Stimulated activated CD4-positive, alpha-beta T cell treated with anti-CD3 and anti-CD28 coated beads, Interleukin-1b, Interleukin-23, amount 100 ng/mL, for 24 hours (primary cell): ENCODE measurements around the gene LOXL3.
"Not testable (repeated sequence)": the region's sequence is repeated elsewhere in the genome, so short reads cannot be mapped to it uniquely, and the experiment has no call there.

Experiments
- DNase-seq, 4 experiments: peaks; one replicate each; pipeline ENCODE4 v3.0.0-alpha.2; 2020; ENCODE audit warnings: low read depth in 4 of 4, low spot score in 1 of 4

Gene LOXL3

DNA sequence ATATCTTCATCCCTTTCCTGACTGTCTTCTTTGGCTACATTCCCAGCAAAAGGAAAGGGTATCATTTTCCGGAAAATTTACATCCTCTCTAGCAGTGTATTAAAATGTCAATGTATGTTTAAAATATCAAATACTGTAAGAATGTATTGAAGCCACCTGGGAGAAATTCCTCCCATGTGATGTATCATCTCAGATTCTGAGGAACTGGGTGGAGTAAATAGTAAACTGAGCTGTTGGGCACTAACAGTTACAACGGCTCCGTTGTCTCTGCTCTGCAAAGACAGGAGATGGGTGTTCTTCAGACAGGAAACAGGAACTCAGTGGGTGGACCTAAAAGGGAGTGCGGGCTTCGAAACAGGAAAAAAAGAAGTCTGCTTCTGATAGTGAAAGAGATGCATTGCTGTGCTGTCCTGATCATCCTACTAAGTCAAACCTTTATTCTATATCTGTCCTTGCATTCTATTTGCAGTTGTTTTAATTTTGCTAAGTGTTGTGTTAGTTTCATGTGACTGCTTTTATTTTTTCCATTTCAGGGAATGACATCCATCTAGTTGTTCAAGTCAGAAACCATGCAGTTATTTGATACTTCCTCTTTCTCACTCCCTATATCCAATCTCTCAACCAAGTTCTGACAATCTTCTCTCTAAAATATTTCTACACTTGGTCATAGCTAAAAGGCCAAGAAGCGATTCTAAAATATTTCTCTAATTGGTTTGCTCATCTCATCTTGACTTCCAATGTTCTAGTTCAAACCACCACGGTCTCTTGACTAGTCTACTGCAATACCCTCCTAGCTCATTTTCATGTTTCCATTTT lies 20.2 kb upstream of the LOXL3 start:
- DNase-seq: no peak

DNA sequence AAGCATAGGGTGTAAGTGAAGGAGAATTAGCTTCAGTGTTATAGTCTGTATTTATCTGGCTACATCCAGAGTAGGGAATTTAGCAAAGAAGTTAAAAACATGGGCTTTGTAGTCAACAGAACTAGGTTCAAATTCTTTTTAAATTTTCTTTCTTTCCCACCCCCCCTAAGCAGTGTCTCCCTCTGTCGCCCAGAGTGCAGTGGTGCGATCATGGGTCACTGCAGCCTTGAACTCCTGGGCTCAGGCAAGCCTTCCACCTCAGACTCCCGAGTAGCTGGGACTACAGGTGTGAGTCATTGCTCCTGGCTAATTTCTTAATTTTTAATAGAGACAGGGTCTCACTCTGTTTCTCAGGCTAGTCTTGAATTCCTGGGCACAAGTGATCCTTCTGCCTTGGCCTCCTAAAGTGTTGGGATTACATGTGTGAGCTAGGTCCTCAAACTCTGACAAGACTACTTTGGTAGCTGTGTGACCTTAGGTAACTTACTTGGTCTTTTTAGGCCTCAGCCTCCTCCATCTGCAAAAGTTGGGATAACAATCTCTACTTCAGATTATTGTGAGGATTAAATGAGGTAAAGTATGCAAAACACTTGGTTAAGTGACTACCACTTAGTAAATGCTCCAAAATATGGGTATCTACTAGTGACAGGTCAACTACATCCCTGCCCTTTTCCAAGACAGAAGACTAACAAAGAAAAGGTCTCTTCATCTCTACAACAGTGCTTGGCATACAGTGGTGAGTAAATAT lies 18.6 kb upstream of the LOXL3 start:
- DNase-seq: no peak

DNA sequence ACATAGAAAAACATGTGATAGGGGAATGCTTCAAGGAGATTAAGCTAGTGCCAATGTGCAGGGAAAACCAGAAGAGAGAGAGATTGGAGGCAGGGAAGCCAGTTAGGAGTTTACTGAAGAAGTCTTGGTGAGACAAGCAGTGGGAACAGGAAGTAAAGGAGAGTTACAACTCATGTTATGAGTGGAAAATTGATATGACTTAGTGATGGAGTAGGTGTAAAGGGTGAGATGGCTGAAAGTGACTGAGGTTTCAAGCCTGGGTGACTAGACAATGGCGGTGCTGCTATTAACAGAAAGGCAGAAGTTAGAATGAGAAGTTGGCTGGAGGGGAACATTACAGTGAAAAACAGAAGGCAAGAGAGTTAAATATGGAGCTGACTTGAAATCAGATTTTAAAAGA lies 17.3 kb upstream of the LOXL3 start:
- no peak for DNase-seq

DNA sequence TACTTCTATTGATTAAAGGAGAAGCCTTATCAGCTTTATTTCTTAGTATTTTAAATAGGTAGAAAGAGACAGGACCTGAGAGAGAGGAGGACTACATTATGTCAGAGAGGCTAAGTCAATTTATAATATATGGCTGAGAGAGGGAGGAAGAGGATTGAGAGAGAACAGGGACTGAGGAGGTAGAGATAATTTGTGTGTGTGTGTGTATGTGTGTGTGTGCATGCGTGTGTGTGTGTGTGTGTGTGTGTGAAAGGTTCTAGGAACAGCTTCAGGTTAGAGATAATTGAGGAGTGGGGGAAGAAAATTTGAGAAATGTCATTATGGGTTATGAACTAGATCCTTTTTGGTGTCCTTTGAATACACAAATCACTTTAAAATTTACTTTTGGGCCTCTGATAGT lies 15.9 kb upstream of the LOXL3 start:
- DNase-seq: no peak

DNA sequence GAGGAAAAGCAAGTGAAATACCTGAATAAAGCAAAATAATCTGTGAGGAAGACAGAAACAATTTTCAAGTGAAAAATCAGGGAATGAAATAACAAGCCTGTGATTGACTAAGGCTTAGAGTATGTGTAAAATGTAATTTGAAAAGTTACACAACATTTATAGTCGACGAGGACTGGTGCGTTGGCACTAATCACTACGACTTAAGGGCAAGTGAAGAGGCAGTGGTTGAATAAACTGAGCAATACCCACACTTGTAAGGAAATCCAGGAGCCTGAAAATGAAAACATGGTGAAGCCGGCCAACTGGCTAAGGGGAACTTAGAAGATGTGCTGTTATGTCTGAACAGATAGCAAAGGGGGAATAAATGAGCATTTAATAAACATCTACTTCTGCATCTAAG lies 14.1 kb upstream of the LOXL3 start:
- no peak for DNase-seq

DNA sequence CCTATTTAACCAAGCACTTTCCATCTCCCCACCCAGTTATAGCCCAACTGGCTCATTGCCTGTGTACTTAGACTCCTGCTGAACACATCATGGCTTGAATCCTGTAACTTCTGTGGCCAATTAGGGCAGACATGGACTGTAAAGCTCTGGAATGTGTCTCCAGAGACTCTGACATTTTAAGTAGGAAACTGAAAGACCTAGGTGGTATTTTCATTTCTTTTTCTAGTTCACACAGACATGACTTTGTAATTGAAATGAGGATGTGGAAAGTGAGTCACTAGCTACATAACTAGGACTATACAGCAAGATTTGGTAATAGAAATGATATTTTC lies 13.0 kb upstream of the LOXL3 start:
- no peak for DNase-seq

DNA sequence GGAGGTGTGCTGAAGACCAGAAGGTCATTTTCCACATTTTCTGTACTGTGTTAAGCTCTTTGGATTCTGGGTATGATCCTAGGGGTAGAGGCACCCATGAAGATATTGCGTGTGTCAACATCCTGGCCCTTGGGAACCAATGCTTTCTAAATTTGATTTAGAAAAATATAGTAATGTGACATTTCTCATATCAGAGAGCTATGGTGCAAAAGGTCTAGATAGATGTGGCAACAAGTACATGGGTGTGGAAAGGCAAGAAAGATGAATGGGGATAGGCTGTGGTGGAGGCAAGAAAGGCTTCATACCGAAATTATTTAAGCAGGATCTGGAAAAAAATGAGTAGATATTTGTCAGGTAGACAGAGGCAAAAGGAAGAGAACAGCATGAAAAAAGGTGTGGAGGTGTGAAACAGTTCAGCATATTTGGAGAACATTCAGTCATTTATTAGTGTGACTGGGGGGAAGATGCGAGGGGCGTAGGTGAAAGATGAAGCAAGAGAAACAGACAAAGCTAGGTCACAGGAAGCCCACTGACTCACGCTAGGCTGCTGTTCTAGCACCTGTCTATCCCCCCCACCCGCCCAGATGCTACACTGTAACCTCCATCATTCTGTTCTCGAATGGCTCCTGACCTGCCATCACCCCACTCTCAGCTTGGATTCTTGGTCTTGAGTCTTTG lies 12.5 kb upstream of the LOXL3 start:
- DNase-seq: no peak

DNA sequence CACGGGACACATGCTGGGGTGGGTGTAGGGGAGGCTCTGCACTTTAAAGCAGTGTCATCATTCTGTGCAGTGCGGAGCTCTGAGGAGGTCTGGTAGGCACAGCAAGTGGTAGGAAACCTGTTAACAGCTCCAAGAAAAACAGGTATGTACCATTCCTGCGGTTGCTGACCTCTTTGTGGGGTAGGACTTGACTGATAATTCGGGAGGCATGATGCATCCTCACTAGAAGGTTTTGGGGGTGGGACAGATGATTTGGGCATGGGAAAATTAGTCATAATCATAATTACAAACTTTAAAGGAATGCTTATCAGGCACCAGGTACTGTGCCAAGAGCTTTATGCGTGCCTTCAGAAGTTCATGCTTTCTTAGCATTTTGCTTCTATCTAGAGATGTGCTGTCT lies 10.5 kb upstream of the LOXL3 start:
- DNase-seq: no peak

DNA sequence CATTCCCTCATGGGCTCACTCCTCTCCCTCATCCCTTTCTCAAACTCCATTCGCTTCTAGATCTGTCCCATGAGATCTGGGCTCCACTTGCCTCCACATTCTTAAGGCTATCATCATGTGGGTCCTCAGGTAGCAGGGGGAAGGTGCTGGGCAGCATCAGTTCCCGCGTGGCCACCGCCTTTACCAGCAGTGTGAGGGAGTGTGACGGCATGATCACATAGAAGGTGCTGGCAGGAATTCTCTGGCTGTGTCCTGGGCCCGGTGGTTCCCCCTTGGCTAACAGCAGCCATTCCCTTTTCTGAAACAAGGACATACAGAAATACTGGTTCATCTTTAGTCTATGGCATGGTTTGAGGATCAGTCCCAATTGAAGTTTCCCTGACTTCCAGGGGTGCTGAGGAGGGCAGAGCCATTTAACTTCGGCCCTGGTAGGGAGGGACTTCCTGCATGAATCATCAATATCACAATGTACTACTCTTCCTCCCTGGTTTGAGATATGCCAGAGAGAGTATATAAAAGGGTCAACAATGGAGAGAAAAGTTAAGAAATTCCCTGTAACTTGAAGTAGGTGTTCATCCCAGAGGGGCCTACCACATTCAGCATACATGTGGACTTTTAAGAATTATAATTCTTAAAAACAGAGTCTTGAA lies 8.5 kb upstream of the LOXL3 start:
- no peak for DNase-seq

DNA sequence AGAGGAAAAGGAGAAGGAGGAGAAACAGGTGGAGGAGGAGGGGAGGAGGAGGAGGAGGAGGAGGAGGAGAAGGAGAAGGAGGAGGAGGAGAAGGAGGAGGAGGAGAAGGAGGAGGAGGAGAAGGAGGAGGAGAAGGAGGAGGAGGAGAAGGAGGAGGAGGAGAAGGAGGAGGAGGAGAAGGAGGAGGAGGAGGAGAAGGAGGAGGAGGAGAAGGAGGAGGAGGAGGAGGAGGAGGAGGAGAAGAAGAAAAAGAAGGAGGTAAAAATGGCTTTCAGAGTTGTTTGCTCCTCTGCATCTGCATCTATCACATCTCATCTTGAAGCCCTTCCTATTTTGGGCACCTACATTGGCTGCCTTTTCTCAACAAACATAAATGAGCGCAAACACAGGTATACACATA lies 7.3 kb upstream of the LOXL3 start:
- DNase-seq: not testable (repeated sequence)

DNA sequence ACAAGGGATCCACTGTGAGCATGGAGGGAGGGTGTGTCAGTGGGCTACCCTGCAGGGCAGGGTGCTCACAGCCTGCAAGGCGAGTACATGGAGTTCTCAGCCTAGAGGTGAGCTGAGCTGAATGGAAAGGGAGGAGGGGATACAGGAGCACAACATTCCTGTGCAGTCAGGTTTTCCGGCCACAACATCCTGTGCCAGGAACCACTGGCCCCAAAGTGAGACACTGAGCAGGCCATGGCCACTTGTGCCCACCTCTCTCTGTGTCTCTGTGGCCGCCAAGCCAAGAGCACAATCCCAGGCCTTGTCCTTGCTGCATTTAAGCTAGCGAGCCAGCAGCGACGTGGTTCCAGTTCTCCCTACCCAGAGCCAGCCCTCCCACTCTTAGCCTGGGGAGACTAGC lies 6.8 kb upstream of the LOXL3 start:
- no peak for DNase-seq

DNA sequence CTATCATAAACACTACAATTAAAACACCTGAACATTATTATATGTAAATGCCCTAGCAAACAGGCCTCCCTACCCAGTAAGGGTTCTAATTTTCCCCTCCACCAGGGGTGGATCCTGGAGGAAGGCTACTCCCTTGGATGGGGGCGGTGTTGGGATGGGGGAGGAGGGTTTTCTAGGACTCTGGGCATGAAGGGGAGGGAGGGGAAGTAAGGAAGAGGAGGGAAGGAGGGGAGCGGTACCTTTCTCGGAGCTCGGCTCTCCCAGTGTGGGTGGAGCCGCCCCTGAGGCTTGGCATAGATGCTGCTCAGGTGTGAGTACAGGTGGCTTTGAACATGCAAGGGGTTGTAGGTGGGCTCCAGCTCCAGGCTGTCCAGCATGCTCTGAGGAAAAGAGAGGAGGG lies 6.2 kb upstream of the LOXL3 start:
- DNase-seq: no peak

DNA sequence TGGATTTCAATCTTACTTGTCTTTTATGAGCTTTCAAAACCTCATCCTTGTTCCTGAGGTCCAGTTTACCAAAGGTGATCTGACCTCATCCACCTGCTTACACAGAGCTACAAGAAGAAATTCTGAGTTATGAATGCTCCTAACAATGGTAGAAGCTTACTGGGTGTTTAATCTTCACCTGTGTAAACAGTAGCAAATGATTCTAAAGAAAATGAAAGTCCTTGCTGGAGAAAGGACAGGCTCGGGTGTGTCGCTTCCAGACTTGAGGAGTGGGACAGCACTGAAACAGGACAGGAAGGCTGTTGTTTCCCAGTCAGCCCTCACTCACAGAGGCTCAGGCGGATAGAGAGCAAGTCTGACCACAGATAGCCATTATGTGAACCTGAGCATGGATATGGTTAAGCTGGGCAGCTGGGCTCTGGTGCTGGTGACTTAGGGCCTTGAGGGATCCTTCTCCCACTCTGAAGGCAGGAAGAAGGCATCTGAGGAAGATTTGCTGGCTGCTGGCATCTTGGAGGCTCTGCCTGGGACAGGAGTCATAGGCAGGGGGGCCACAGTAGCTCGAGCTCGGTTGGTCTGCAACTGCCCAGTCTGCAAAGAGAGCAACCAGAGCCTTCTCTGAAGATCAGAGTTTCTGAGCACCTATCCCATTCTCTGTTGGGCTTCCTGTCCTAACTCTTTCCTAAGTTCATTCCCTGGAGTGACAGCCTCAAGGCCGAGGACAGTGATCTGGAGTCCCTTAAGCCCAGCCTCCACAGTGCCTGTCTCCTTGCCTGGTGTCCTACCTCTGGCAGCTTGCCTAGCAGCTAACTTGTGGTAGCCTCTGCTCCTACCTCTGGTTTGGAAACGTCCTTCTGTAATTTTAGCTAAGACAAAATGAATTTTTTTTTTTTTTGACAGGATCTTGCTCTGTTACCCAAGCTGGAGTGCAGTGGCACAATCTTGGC lies 4.8 kb upstream of the LOXL3 start:
- no peak for DNase-seq

DNA sequence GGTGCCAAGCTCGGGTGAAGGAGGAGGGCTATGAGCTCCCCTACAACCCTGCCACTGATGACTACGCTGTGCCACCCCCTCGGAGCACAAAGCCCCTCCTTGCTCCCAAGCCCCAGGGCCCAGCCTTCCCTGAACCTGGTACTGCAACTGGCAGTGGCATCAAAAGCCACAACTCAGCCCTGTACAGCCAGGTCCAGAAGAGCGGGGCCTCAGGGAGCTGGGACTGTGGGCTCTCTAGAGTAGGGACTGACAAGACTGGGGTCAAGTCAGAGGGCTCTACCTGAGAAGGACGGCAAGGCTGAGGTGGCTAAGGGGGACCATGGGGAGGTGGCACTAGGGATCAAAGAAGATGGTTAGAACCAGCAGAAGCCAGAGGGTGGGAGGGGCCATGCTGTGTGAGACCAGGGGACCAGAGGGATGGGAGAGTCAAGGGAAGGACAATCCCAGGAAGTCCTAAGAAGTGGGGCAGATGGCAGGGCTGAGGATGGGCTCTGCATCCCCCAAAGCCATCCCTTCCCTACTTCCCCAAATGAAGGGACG lies 3.2 kb upstream of the LOXL3 start:
- no peak for DNase-seq

DNA sequence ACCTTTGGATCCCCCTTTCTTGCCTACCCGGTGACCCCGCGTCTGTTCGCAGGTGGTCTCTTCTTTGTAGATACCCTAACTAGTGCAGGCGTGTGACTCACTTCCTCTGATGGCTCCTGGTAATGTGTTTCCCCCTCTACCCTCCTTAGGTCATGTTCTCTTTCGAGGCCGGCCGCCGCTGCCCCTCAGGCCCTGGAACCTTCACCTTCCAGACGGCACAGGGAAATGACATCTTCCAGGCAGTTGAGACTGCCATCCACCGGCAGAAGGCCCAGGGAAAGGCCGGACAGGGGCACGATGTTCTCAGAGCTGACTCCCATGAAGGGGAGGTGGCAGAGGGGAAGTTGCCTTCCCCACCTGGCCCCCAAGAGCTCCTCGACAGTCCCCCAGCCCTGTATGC lies 2.4 kb upstream of the LOXL3 start:
- DNase-seq: no peak

DNA sequence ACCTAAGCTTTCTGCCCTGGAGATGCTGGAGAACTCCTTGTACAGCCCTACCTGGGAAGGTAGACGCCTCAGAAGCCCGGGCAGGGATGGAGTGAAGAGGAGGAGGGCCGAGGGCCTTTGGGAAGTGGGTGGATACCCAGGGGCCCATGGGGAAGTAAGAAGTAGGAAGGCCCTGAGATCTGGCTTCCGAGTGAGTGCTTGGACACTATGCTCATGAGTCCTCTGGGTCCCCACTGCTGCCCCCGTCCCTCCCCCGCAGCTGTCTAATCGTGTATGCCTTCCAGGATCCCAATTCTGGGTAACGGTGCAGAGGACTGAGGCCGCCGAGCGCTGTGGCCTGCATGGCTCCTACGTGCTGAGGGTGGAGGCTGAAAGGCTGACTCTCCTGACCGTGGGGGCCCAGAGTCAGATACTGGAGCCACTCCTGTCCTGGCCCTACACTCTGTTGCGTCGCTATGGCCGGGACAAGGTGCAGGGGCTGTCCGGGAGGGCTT lies 1.9 kb upstream of the LOXL3 start:
- no peak for DNase-seq

DNA sequence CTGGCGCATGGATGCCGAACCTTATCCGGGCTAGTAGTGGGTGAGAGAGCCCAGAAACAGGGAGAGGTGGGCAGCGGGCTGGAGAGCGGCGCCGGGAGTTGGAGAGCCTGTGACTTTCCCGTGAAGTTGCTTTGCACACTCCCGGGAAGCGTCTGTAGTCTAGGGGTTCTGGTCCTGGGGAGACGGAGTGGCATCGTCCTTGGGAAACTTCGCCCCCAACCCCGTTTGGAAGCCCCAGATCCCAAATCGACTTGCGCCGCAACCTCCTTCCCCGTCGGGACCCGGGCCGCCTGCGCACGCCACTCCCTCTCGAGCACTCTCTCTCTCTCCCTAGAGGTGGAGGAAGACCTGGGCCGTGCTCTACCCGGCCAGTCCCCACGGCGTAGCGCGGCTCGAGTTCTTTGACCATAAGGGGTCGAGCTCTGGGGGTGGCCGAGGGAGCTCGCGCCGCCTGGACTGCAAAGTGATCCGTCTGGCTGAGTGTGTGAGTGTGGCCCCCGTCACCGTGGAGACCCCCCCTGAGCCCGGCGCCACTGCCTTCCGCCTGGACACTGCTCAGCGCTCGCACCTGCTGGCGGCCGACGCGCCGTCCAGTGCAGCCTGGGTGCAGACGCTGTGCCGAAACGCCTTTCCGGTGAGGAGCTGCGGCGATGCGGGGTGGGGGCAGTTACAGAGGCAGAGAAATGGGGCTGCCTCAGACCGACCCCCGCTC lies 1.2 kb upstream of the LOXL3 start:
- peak in 1 of 4 experiments; percentile 22 for DNase-seq

DNA sequence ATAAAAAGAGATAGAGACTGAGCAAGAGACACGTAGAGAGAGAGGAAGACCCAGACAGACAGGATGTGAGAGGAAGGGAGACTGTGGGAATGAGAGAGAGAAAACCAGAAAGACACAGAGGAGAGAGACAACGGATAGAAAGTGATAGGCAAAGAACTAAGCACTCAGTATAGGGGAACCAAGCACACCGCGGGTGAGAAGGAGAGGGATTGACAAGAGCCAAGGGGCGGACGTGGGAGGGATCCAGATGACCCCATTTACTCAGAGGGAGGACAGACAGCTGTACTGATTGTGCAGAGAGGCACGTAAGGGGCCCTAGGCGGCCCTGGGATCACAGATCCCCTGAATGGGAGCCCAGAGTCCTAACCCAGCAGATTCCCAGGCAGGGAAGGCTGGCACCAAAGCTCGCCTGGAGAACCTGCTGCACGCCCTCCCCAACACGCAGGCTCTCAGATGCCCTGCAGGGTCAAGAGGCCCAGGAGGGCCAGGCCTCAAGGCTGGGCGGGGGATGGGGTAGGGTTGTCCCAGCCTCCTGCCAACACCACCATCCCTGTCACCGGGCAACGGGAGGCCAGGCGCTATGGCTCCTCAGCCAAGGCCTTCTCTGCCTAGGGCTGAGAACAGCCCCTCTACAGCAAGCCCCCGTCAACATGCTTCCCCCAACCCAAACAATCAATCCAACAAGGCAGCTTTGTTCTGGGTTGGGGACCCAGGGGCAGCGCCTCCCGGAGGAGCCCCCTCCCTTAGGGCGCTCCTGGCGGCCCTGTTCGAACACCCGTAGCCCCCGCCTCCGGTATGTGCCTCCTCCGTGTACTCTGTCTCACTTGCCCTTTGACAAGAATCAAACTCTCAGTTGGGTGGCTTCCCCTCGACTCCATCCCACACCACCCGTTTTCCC lies 579 bp downstream of the LOXL3 start:
- DNase-seq: no peak
